Endothelial cell of umbilical vein (primary cell): ENCODE measurements around the gene PDE10A. TPM values are rescaled to one million over a fixed set of nuclear protein-coding genes. Genes with fewer than 3 reads are reported as not detected.

Experiments used
- BruUV-seq: library from RNA; stranded (reverse); fragments of 400-500 nt; replicated peaks from 2 replicates; lab custom pipeline; 2021; lab: Mats Ljungman, UMichigan
- CTCF ChIA-PET: fragments of 300-600, 350-600 bp; sonication (Branson Sonifier 250); formaldehyde crosslinking; loops from one replicate; lab custom pipeline; 2021; ENCODE audit warnings: antibody characterized with exemption, inconsistent platforms; lab: Charles Lee
- POLR2A ChIA-PET: fragments of 300-600, 350-600 bp; sonication (Branson Sonifier 250); formaldehyde crosslinking; loops from one replicate; lab custom pipeline; 2021; ENCODE audit warnings: antibody characterized with exemption, inconsistent platforms; lab: Charles Lee
- DNase-seq: peaks from one replicate; pipeline ENCODE4 v3.0.0-alpha.2; 2011; ENCODE audit warnings: low read depth, low spot score
- FAIRE-seq: peaks from 2 replicates; lab custom pipeline; 2011; peaks lifted over from hg19 to GRCh38; lab: Jason Lieb, UNC
- H2AFZ ChIP-seq: 2 replicates; pipeline ENCODE4 v1.6.0; 2012; ENCODE audit warnings: low read depth, low read length, control low read depth, inconsistent platforms
- H3K27ac ChIP-seq: 2 replicates; pipeline ENCODE4 v1.5.1; 2011; ENCODE audit warnings: low read depth, mild to moderate bottlenecking, control low read depth, low read length, moderate library complexity; ENCODE audit not compliant: insufficient read depth
- H3K27me3 ChIP-seq, 2 experiments: 2 replicates each; pipeline versions ENCODE4 v1.6.0 to v1.6.1; 2011; ENCODE audit warnings: low read length in 2 of 2, mixed read lengths in 1 of 2; ENCODE audit not compliant: control insufficient read depth in 2 of 2, insufficient read depth in 2 of 2
- H3K36me3 ChIP-seq, 2 experiments: 2 replicates in 1 of 2; 3 replicates in 1 of 2; pipeline ENCODE4 v1.5.1; 2011; ENCODE audit warnings: low read length in 2 of 2, mild to moderate bottlenecking in 1 of 2, moderate library complexity in 1 of 2; ENCODE audit not compliant: control insufficient read depth in 2 of 2, insufficient read depth in 2 of 2; ENCODE audit errors: extremely low read depth in 1 of 2
- H3K4me1 ChIP-seq: 3 replicates; pipeline ENCODE4 v1.5.1; 2011; ENCODE audit warnings: mild to moderate bottlenecking, low read length; ENCODE audit not compliant: control insufficient read depth, insufficient read depth; ENCODE audit errors: extremely low read depth
- H3K4me2 ChIP-seq: 2 replicates; pipeline ENCODE4 v1.6.1; 2011; ENCODE audit warnings: low read length, control low read depth, mixed read lengths; ENCODE audit not compliant: insufficient read depth
- H3K4me3 ChIP-seq, 3 experiments: fragments of 200-600 bp in 1 of 3; sonication (generic), shearing (Covaris generic) in 1 of 3; replicated peaks in 1 of 3; 2 replicates each; pipeline ENCODE4 v1.5.1; 2011 to 2016; ENCODE audit warnings: control low read depth in 3 of 3, low read length in 3 of 3, mild to moderate bottlenecking in 2 of 3, inconsistent platforms in 1 of 3, low read depth in 1 of 3, moderate library complexity in 1 of 3; ENCODE audit not compliant: insufficient read depth in 1 of 3
- H3K79me2 ChIP-seq: 2 replicates; pipeline ENCODE4 v1.6.0; 2012; ENCODE audit warnings: low read length, inconsistent platforms; ENCODE audit not compliant: control insufficient read depth, insufficient read depth
- H3K9ac ChIP-seq: replicated peaks from 2 replicates; pipeline ENCODE3; 2011; ENCODE audit warnings: low read length, control low read depth; ENCODE audit not compliant: insufficient read depth; ENCODE audit errors: extremely low read depth
- H3K9me1 ChIP-seq: replicated peaks from 3 replicates; pipeline ENCODE4 v1.6.0; 2011; ENCODE audit warnings: mild to moderate bottlenecking, low read length; ENCODE audit not compliant: control insufficient read depth, insufficient read depth; ENCODE audit errors: extremely low read depth
- H3K9me3 ChIP-seq: replicated peaks from 2 replicates; pipeline ENCODE4 v1.5.1; 2012; ENCODE audit warnings: low read length, inconsistent platforms; ENCODE audit not compliant: control insufficient read depth, insufficient read depth
- H4K20me1 ChIP-seq: replicated peaks from 2 replicates; pipeline ENCODE3; 2011; ENCODE audit warnings: mild to moderate bottlenecking, low read length; ENCODE audit not compliant: control insufficient read depth, insufficient read depth; ENCODE audit errors: extremely low read depth
- EZH2 ChIP-seq: IDR thresholded peaks from 2 replicates; pipeline ENCODE4 v1.6.1; 2012; ENCODE audit warnings: borderline replicate concordance, low read depth, mild to moderate bottlenecking, moderate library complexity, low read length, inconsistent platforms; ENCODE audit not compliant: severe bottlenecking
- FOS ChIP-seq: IDR thresholded peaks from 2 replicates; pipeline ENCODE4 v1.6.1; 2011; ENCODE audit warnings: mild to moderate bottlenecking, low read length, moderate library complexity, borderline replicate concordance; ENCODE audit not compliant: insufficient read depth
- GATA2 ChIP-seq: IDR thresholded peaks from 2 replicates; pipeline ENCODE4 v1.7.0; 2011; ENCODE audit warnings: low read depth, mild to moderate bottlenecking, moderate library complexity, mixed read lengths, low read length; ENCODE audit not compliant: insufficient read length, insufficient read depth
- JUN ChIP-seq: IDR thresholded peaks from 2 replicates; pipeline ENCODE4 v1.6.1; 2011; ENCODE audit warnings: borderline replicate concordance, low read depth; ENCODE audit not compliant: insufficient read length, insufficient read depth
- MYC ChIP-seq: IDR thresholded peaks from one replicate; pipeline ENCODE4 v1.6.1; 2011; ENCODE audit warnings: mild to moderate bottlenecking, low read depth, low read length
- POLR2A ChIP-seq: IDR thresholded peaks from 2 replicates; pipeline ENCODE4 v1.6.1; 2012; ENCODE audit warnings: low read depth, mild to moderate bottlenecking, control low read depth, low read length
- POLR2AphosphoS5 ChIP-seq: IDR thresholded peaks from 2 replicates; pipeline ENCODE4 v1.6.1; 2012; ENCODE audit warnings: low read depth, mild to moderate bottlenecking, control low read depth, low read length, moderate library complexity; ENCODE audit not compliant: insufficient read depth
- dilution Hi-C: fragments of 300-500 bp; cut with MboI; formaldehyde crosslinking; loops from one replicate; pipeline ENCODE4 v1.15.0; 2019; ENCODE audit warnings: low sequenced_read_pairs; ENCODE audit not compliant: extremely low pct_ligation_motif_present
- intact Hi-C: fragments of 100-400 bp; cut with micrococcal nuclease; formaldehyde crosslinking; loops from one replicate; pipeline ENCODE4 v1.10.0; 2022
- polyA plus RNA-seq, 4 experiments: library from polyadenylated mRNA; depleted of rRNA in 3 of 4; stranded (reverse) in 3 of 4; unstranded in 1 of 4; fragments of >200 nt; gene quantifications; 2 replicates each; pipeline versions ENCODE4 v1.2.1 to v1.2.3, GENCODE V29; 2011 to 2012; ENCODE audit warnings: missing spikeins in 1 of 4
- total RNA-seq: library from RNA; stranded (reverse); gene quantifications from 2 replicates; pipeline ENCODE4 v1.2.3, GENCODE V29; 2021
- TF ChIP-seq, protein P1 (sequence below), 2 donors: IDR thresholded peaks; 1 replicate in 1 of 2; 2 replicates in 1 of 2; pipeline ENCODE4 v1.5.1; 2011; ENCODE audit warnings: low read length in 2 of 2, mild to moderate bottlenecking in 2 of 2, moderate library complexity in 2 of 2, control low read depth in 1 of 2, inconsistent platforms in 1 of 2, low read depth in 1 of 2; ENCODE audit not compliant: insufficient read depth in 1 of 2; ENCODE audit errors: extremely low read depth in 1 of 2
- TF ChIP-seq, protein P2 (sequence below): IDR thresholded peaks from 2 replicates; pipeline ENCODE4 v1.6.1; 2011; ENCODE audit not compliant: insufficient read depth, insufficient read length

PDE10A gene
- total and polyA plus RNA-seq, 2 donors (not counting 3 experiments of a cell fraction or from before 2014, with no cell fraction given): 0.86 to 2.9 TPM

DNA sequence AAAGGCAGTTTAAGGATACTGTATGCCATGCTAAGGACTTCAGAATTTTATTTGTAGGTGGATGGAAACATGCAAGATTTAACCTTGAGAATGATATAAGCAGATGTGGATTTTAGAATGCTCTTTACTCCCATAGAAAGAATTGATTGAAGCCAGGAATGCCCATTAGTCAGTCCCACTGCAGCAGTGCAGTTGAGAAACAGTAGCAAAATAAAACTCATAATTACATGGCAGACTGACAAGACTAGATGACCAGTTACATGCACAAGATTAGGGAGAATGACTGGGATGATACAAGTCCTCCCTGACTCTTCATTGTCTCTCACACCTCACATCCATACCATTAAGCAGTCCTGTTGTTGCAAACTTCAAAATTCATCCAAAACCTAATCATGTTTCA, 83.9 kb downstream of the PDE10A start:
- BruUV-seq: no TSS peak
- no peak overlapping the region for H3K4me3 ChIP-seq
- H4K20me1 ChIP-seq: no peaks in the 10 kb centered on the region
- no peak overlapping the region for H2AFZ ChIP-seq
- peaks cover 3% of the 10 kb centered on the region for H3K79me2 ChIP-seq
- H3K27me3 ChIP-seq: no peaks in the 10 kb centered on the region
- no peak overlapping the region for H3K9ac ChIP-seq
- CTCF ChIA-PET: no interaction called here
- H3K9me3 ChIP-seq: no peaks in the 10 kb centered on the region
- H3K9me1 ChIP-seq: no peaks in the 10 kb centered on the region
- peaks cover 11% of the 10 kb centered on the region for H3K4me1 ChIP-seq
- FAIRE-seq (no peak), DNase-seq (no peak)
- dilution Hi-C loops: no loop called here
- H3K4me2 ChIP-seq: no peak overlapping the region
- no peak overlapping the region for H3K27ac ChIP-seq
- no peaks in the 10 kb centered on the region for H3K36me3 ChIP-seq
- POLR2A ChIA-PET: no interaction called here
- intact Hi-C loops: loop anchor here (10.0 kb wide), 1 partner anchor 1254 kb away; no protein-coding TSS in a partner anchor
- TF ChIP-seq POLR2A (no peak), MYC (no peak), EZH2 (no peak), POLR2AphosphoS5 (no peak), JUN (no peak), GATA2 (no peak), FOS (no peak)
- TF ChIP-seq, protein P1, sequence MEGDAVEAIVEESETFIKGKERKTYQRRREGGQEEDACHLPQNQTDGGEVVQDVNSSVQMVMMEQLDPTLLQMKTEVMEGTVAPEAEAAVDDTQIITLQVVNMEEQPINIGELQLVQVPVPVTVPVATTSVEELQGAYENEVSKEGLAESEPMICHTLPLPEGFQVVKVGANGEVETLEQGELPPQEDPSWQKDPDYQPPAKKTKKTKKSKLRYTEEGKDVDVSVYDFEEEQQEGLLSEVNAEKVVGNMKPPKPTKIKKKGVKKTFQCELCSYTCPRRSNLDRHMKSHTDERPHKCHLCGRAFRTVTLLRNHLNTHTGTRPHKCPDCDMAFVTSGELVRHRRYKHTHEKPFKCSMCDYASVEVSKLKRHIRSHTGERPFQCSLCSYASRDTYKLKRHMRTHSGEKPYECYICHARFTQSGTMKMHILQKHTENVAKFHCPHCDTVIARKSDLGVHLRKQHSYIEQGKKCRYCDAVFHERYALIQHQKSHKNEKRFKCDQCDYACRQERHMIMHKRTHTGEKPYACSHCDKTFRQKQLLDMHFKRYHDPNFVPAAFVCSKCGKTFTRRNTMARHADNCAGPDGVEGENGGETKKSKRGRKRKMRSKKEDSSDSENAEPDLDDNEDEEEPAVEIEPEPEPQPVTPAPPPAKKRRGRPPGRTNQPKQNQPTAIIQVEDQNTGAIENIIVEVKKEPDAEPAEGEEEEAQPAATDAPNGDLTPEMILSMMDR (IDR thresholded peaks at IDR 0.05; ENCODE audit: extremely low read depth in 1 of 2, insufficient read depth in 1 of 2, low read depth in 1 of 2, low read length in 2 of 2): no peak
- TF ChIP-seq, protein P2, sequence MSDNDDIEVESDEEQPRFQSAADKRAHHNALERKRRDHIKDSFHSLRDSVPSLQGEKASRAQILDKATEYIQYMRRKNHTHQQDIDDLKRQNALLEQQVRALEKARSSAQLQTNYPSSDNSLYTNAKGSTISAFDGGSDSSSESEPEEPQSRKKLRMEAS: no peak
